Loucy (cell line): ENCODE measurements around the gene FOXO3.

Source experiments
- H2AFZ ChIP-seq: fragments of 200-600 bp; sonication (generic); 2 replicates; pipeline ENCODE4 v1.6.0; 2016; ENCODE audit warnings: antibody characterized with exemption, mild to moderate bottlenecking, low read length, moderate library complexity
- H3F3A ChIP-seq: fragments of 200-600 bp; 2 replicates; pipeline ENCODE4 v1.6.0; 2016; ENCODE audit warnings: antibody characterized with exemption, low read depth, mild to moderate bottlenecking
- H3K27me3 ChIP-seq: fragments of 200-600 bp; sonication (generic); 2 replicates; pipeline ENCODE4 v1.6.1; 2014; ENCODE audit warnings: low read length, mild to moderate bottlenecking; ENCODE audit not compliant: insufficient read depth, poor library complexity, severe bottlenecking
- H3K36me3 ChIP-seq: fragments of 200-600 bp; sonication (generic); 2 replicates; pipeline ENCODE4 v1.6.1; 2016; ENCODE audit warnings: low read length; ENCODE audit not compliant: insufficient read depth
- H3K4me1 ChIP-seq: fragments of 200-600 bp; sonication (generic); 2 replicates; pipeline ENCODE4 v1.5.1; 2014; ENCODE audit warnings: low read length, mild to moderate bottlenecking; ENCODE audit not compliant: insufficient read depth, poor library complexity, severe bottlenecking
- H3K4me2 ChIP-seq: fragments of 200-600 bp; sonication (generic); 2 replicates; pipeline ENCODE4 v1.6.0; 2014; ENCODE audit warnings: antibody characterized with exemption, low read length, low read depth, mild to moderate bottlenecking; ENCODE audit not compliant: poor library complexity, severe bottlenecking
- H3K4me3 ChIP-seq: fragments of 200-600 bp; sonication (generic); 2 replicates; pipeline ENCODE4 v1.5.1; 2014; ENCODE audit warnings: low read length, mild to moderate bottlenecking, mixed read lengths; ENCODE audit not compliant: poor library complexity, severe bottlenecking
- H3K79me2 ChIP-seq: fragments of 200-600 bp; sonication (generic); 2 replicates; pipeline ENCODE4 v1.6.1; 2014; ENCODE audit warnings: low read length; ENCODE audit not compliant: insufficient read depth
- H3K9ac ChIP-seq: fragments of 200-600 bp; sonication (generic); 2 replicates; pipeline ENCODE4 v1.6.0; 2014; ENCODE audit warnings: mild to moderate bottlenecking, low read depth, low read length, moderate library complexity; ENCODE audit not compliant: poor library complexity, severe bottlenecking
- H3K9me2 ChIP-seq: fragments of 200-600 bp; sonication (generic); replicated peaks from 2 replicates; pipeline ENCODE4 v1.6.1; 2016; ENCODE audit warnings: low read depth, low read length, mixed read lengths
- H3K9me3 ChIP-seq: fragments of 200-600 bp; sonication (generic); 2 replicates; pipeline ENCODE4 v1.6.1; 2014; ENCODE audit warnings: mild to moderate bottlenecking, antibody characterized with exemption, low read length, low read depth; ENCODE audit not compliant: insufficient read depth
- H4K20me1 ChIP-seq: fragments of 200-600 bp; sonication (generic); 2 replicates; pipeline ENCODE4 v1.6.0; 2014; ENCODE audit warnings: antibody characterized with exemption, low read length, mild to moderate bottlenecking; ENCODE audit not compliant: insufficient read depth, poor library complexity, severe bottlenecking
- EZH2phosphoT487 ChIP-seq: fragments of 200-600 bp; IDR thresholded peaks from 2 replicates; pipeline ENCODE4 v1.6.1; 2018; ENCODE audit warnings: antibody characterized with exemption, mild to moderate bottlenecking, moderate library complexity, borderline replicate concordance
- TF ChIP-seq, protein P1 (sequence below): fragments of 200-600 bp; sonication (generic); conservative IDR thresholded peaks from 2 replicates; pipeline ENCODE4 v1.5.1; 2014; ENCODE audit warnings: mild to moderate bottlenecking, antibody characterized with exemption, low read length

Gene FOXO3

DNA sequence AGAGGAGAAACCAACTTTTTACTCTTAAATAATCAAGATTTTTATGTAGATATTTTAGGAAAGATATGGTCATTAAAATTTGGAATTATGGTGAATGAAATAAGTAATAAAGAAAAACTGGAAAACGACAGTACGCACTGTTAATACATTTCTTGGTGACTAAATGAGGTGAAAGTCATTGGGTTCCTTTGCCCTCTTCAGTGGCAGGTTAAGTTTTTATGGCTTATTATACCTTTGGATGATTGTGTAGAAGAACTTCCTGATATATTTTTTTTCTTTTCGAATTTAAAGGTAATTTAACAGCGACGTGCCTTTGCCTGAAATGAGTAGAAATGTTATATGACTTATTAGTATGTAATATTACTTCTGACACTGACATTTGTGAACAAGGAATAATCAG lies 43.4 kb downstream of the FOXO3 start:
- no peaks in the 10 kb centered on the region for H3K9me2 ChIP-seq

DNA sequence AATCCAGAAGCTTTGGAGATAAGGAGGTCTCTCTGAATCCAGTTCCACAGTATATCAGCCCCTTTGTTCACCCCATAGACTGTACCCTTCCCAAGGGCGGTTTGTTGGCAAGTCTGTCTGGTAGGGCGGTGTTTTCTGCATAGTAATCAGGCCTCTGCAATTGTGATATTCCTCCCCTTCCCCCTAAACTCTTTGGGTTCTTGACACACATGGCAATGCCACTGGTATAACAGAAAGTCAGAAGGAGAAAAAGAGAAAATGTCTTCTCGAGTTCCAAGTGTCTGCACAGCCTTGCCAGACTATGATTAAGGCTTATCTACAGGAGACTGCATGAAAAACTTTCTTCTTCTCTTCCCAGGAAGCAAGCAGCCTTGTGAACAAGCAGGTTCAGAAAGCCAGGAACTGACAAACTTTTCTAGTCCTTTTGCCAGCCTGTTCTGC lies 45.6 kb downstream of the FOXO3 start:
- Histone ChIP-seq H3K4me1 (peaks cover 44% of the 10 kb centered on the region), H3F3A (no peaks in the 10 kb centered on the region), H3K36me3 (no peaks in the 10 kb centered on the region), H3K27me3 (no peaks in the 10 kb centered on the region), H3K9me2 (no peaks in the 10 kb centered on the region), H2AFZ (no peak overlapping the region), H3K9ac (no peak overlapping the region), H3K4me3 (no peak overlapping the region), H3K79me2 (peaks cover 97% of the 10 kb centered on the region), H3K4me2 (no peak overlapping the region), H3K9me3 (no peaks in the 10 kb centered on the region), H4K20me1 (peaks cover 18% of the 10 kb centered on the region)
- TF ChIP-seq EZH2phosphoT487: no peak
- TF ChIP-seq, protein P1, sequence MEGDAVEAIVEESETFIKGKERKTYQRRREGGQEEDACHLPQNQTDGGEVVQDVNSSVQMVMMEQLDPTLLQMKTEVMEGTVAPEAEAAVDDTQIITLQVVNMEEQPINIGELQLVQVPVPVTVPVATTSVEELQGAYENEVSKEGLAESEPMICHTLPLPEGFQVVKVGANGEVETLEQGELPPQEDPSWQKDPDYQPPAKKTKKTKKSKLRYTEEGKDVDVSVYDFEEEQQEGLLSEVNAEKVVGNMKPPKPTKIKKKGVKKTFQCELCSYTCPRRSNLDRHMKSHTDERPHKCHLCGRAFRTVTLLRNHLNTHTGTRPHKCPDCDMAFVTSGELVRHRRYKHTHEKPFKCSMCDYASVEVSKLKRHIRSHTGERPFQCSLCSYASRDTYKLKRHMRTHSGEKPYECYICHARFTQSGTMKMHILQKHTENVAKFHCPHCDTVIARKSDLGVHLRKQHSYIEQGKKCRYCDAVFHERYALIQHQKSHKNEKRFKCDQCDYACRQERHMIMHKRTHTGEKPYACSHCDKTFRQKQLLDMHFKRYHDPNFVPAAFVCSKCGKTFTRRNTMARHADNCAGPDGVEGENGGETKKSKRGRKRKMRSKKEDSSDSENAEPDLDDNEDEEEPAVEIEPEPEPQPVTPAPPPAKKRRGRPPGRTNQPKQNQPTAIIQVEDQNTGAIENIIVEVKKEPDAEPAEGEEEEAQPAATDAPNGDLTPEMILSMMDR: no peak

More for the DNA sequence above, 43.4 kb downstream of the FOXO3 start:
- Histone ChIP-seq H2AFZ (no peak overlapping the region), H4K20me1 (peaks cover 15% of the 10 kb centered on the region), H3K9ac (no peak overlapping the region), H3K27me3 (no peaks in the 10 kb centered on the region), H3K36me3 (no peaks in the 10 kb centered on the region), H3F3A (no peaks in the 10 kb centered on the region), H3K79me2 (peaks cover 95% of the 10 kb centered on the region), H3K9me3 (no peaks in the 10 kb centered on the region), H3K4me1 (peaks cover 31% of the 10 kb centered on the region), H3K4me3 (no peak overlapping the region), H3K4me2 (no peak overlapping the region)
- no peak for TF ChIP-seq EZH2phosphoT487
- TF ChIP-seq, protein P1: no peak

DNA sequence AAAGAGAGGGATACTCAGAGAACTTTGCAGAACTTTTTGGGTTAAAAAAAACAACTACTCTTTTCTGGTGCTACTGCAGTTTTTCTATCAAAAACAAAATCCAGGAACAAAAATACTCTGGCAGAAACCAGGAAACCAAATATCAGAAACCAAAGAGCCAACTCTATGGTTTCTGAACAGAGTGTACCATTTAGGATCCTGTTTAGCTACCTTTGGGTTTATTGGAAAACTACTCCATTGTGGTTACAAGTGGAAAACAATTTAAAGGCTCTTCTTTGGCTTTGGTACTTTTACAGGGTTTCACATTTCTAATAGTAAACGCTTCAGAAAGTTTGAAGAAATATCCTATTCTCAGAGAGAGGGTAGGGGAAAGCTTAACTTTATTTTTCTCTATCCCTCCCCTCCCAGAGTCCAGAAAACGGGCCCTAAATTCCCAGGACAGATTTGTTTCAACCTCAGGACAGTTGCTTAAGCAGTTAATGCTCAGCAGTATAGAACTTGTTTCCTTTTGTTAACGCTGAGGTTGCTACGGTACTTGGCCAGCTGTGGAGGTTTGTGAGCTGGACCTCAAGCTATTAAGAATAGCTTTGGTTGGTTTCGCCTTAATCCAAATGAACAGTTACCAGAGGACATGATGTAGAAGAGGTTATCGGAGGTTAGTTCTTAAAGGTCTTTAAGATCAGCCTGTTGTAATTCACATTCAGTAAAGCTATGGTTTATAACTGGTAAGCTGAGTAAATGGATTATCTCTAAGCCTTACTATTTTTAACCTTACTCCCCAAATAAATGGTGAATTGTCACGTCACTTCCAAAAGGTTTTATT lies 47.9 kb downstream of the FOXO3 start:
- peaks cover 13% of the 10 kb centered on the region for H4K20me1 ChIP-seq
- peaks cover 36% of the 10 kb centered on the region for H3K4me1 ChIP-seq
- no peaks in the 10 kb centered on the region for H3F3A ChIP-seq
- H3K9me2 ChIP-seq: no peaks in the 10 kb centered on the region
- no peak overlapping the region for H3K9ac ChIP-seq
- H3K9me3 ChIP-seq: peaks cover 4% of the 10 kb centered on the region
- H2AFZ ChIP-seq: no peak overlapping the region
- H3K27me3 ChIP-seq: no peaks in the 10 kb centered on the region
- peaks cover 97% of the 10 kb centered on the region for H3K79me2 ChIP-seq
- no peak overlapping the region for H3K4me3 ChIP-seq
- no peak overlapping the region for H3K4me2 ChIP-seq
- no peaks in the 10 kb centered on the region for H3K36me3 ChIP-seq
- TF ChIP-seq, protein P1: no peak
- no peak for TF ChIP-seq EZH2phosphoT487
